Naive thymus-derived CD4-positive, alpha-beta T cell (primary cell): ENCODE results near the gene RFXAP. TPM values are rescaled to one million over a fixed set of nuclear protein-coding genes. Genes with fewer than 3 reads are reported as not detected.
"Not testable (repeated sequence)": the region's sequence is repeated elsewhere in the genome, so short reads cannot be mapped to it uniquely, and the experiment has no call there.

Source experiments
- ATAC-seq: fragments of 150-1000 bp; cut with Tn5 transposase; 2 replicates; pipeline ENCODE4 v1.10.0; 2021; ENCODE audit warnings: mild to moderate bottlenecking, moderate library complexity
- CTCF ChIA-PET: fragments of 350-600 bp; sonication (Branson Sonifier 250); formaldehyde crosslinking; loops from one replicate; lab custom pipeline; 2021; ENCODE audit warnings: antibody characterized with exemption; lab: Charles Lee
- POLR2A ChIA-PET: fragments of 350-600 bp; sonication (Branson Sonifier 250); formaldehyde crosslinking; loops from one replicate; lab custom pipeline; 2021; ENCODE audit warnings: antibody characterized with exemption, inconsistent platforms; lab: Charles Lee
- DNase-seq, 9 donors: peaks; one replicate each; pipeline versions ENCODE4 v3.0.0 to v3.0.0-alpha.2; 2020 to 2022; ENCODE audit warnings: mixed read lengths in 1 of 9
- H3K27ac ChIP-seq: one replicate; pipeline ENCODE4 v1.7.0; 2013; ENCODE audit warnings: mild to moderate bottlenecking, low read depth, low read length, moderate library complexity
- H3K27me3 ChIP-seq, 2 donors: one replicate each; pipeline ENCODE4 v1.7.0; 2013; ENCODE audit warnings: low read length in 2 of 2, mild to moderate bottlenecking in 2 of 2, moderate library complexity in 2 of 2; ENCODE audit not compliant: control insufficient read depth in 2 of 2, insufficient read depth in 2 of 2
- H3K36me3 ChIP-seq, 3 experiments: 1 replicate in 2 of 3; 2 replicates in 1 of 3; pipeline ENCODE4 v1.7.0; 2013; ENCODE audit warnings: low read length in 3 of 3, mild to moderate bottlenecking in 3 of 3, moderate library complexity in 1 of 3; ENCODE audit not compliant: insufficient read depth in 3 of 3, control insufficient read depth in 2 of 3
- H3K4me1 ChIP-seq, 2 donors: one replicate each; pipeline ENCODE4 v1.7.0; 2013; ENCODE audit warnings: low read length in 2 of 2, mild to moderate bottlenecking in 2 of 2, moderate library complexity in 1 of 2; ENCODE audit not compliant: control insufficient read depth in 2 of 2, insufficient read depth in 2 of 2
- H3K4me3 ChIP-seq: 2 replicates; pipeline ENCODE4 v1.7.0; 2013; ENCODE audit warnings: mild to moderate bottlenecking, low read length
- H3K9me3 ChIP-seq, 3 experiments: 1 replicate in 2 of 3; 2 replicates in 1 of 3; pipeline ENCODE4 v1.7.0; 2013; ENCODE audit warnings: low read length in 3 of 3; ENCODE audit not compliant: control insufficient read depth in 2 of 3
- H3K27ac Mint-ChIP-seq, 9 donors: one replicate each; pipeline ENCODE4 v1.8.0; 2020 to 2022; ENCODE audit warnings: mixed read lengths in 9 of 9, mild to moderate bottlenecking in 8 of 9, moderate library complexity in 5 of 9, inconsistent platforms in 2 of 9
- H3K27me3 Mint-ChIP-seq, 5 donors: one replicate each; pipeline ENCODE4 v1.8.0; 2021 to 2022; ENCODE audit warnings: mixed read lengths in 5 of 5, mild to moderate bottlenecking in 1 of 5
- H3K36me3 Mint-ChIP-seq, 5 donors: one replicate each; pipeline ENCODE4 v1.8.0; 2020 to 2022; ENCODE audit warnings: mixed read lengths in 5 of 5, mild to moderate bottlenecking in 3 of 5, inconsistent platforms in 1 of 5
- H3K4me1 Mint-ChIP-seq, 7 donors: one replicate each; pipeline ENCODE4 v1.8.0; 2020 to 2022; ENCODE audit warnings: mixed read lengths in 7 of 7, mild to moderate bottlenecking in 3 of 7, inconsistent platforms in 1 of 7
- H3K4me3 Mint-ChIP-seq, 10 donors: one replicate each; pipeline ENCODE4 v1.8.0; 2020 to 2022; ENCODE audit warnings: mild to moderate bottlenecking in 10 of 10, mixed read lengths in 10 of 10, moderate library complexity in 6 of 10, inconsistent platforms in 2 of 10
- H3K9me3 Mint-ChIP-seq, 11 donors: one replicate each; pipeline ENCODE4 v1.8.0; 2020 to 2022; ENCODE audit warnings: mixed read lengths in 11 of 11, mild to moderate bottlenecking in 4 of 11, inconsistent platforms in 1 of 11, moderate library complexity in 1 of 11
- intact Hi-C, 2 donors: fragments of 100-400 bp; cut with micrococcal nuclease; formaldehyde crosslinking; loops; one replicate each; pipeline ENCODE4 v1.15.1; 2023
- polyA plus RNA-seq, 2 donors: library from polyadenylated mRNA; unstranded; fragments of 300-500 nt; fragmentation: Illumina TruSeq; gene quantifications; one replicate each; pipeline ENCODE4 v1.2.3, GENCODE V29; 2021
- total RNA-seq, 6 experiments: library from RNA in 5 of 6; stranded (reverse) in 5 of 6; gene quantifications; 1 replicate in 5 of 6; 2 replicates in 1 of 6; pipeline ENCODE4 v1.2.3 and lab custom pipeline; 2021 to 2026

The RFXAP gene
- total and polyA plus RNA-seq, 7 experiments from 2014 or later = 2.4 to 12.7 (median 7.9) TPM

GRCh38 chr13:36778083-36778671 is 40.8 kb upstream of the RFXAP start:
- Histone ChIP-seq H3K4me3 (no peak overlapping the region), H3K27me3 (no peaks in the 10 kb centered on the region), H3K27ac (no peak overlapping the region), H3K9me3 (no peaks in the 10 kb centered on the region), H3K36me3 (no peaks in the 10 kb centered on the region), H3K4me1 (no peaks in the 10 kb centered on the region)
- Mint-ChIP-seq H3K36me3 (no peaks in the 10 kb centered on the region), H3K4me1 (no peaks in the 10 kb centered on the region), H3K27me3 (peaks cover 4 to 25% (median 19%) of the 10 kb centered on the region in 5 donors), H3K4me3 (no peak overlapping the region), H3K9me3 (peaks cover 0 to 2% (median 0%) of the 10 kb centered on the region in 11 donors), H3K27ac (no peak overlapping the region)
- ChIA-PET CTCF (no interaction called here), POLR2A (no interaction called here)
- ATAC-seq (no peak), DNase-seq (no peak)
- intact Hi-C loops = no loop called here

- Mint-ChIP-seq H3K4me1 (peaks cover 0 to 4% (median 0%) of the 10 kb centered on the region in 7 donors), H3K27me3 (peaks cover 12 to 29% (median 20%) of the 10 kb centered on the region in 5 donors), H3K9me3 (peaks cover 0 to 4% (median 0%) of the 10 kb centered on the region in 11 donors), H3K4me3 (no peak overlapping the region), H3K36me3 (no peaks in the 10 kb centered on the region), H3K27ac (no peak overlapping the region)
- Histone ChIP-seq H3K4me1 (no peaks in the 10 kb centered on the region), H3K4me3 (no peak overlapping the region), H3K9me3 (no peaks in the 10 kb centered on the region), H3K36me3 (no peaks in the 10 kb centered on the region), H3K27me3 (no peaks in the 10 kb centered on the region), H3K27ac (no peak overlapping the region)
- ChIA-PET POLR2A (no interaction called here), CTCF (no interaction called here)
- intact Hi-C loops = no loop called here
- DNase-seq (no peak), ATAC-seq (no peak)
These were observed 35.1 kb upstream of the RFXAP start for GRCh38 chr13:36783890-36784289.

DNA sequence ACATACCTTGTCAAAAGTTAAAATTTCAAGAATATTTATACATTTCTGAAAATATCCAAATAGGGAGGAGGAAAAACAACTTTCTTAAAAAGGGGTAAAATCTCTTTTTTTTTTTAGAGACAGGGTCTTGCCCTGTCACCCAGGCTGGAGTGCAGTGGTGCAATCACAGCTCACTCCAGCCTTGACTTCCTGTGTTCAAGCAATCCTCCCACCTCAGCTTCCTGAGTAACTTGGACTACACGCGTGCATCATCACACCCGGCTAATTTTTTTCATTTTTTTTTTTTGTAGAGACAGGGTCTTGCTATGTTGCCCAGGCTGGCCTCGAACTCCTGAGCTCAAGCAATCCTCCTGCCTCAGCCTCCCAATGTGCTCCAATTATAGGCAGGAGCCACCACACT is 32.8 kb upstream of the RFXAP start:
- DNase-seq, ATAC-seq, H3K9me3 ChIP-seq, H3K27ac Mint-ChIP-seq, H3K4me3 ChIP-seq, H3K27me3 ChIP-seq, H3K4me1 ChIP-seq, CTCF ChIA-PET, POLR2A ChIA-PET, H3K27ac ChIP-seq, H3K4me1 Mint-ChIP-seq, H3K4me3 Mint-ChIP-seq, H3K36me3 ChIP-seq, H3K9me3 Mint-ChIP-seq, H3K36me3 Mint-ChIP-seq, intact Hi-C loops: not testable (repeated sequence)
- H3K27me3 Mint-ChIP-seq = peaks cover 12 to 29% (median 25%) of the 10 kb centered on the region in 5 donors

GRCh38 chr13:36787181-36787580 is 31.8 kb upstream of the RFXAP start:
- no peak for DNase-seq
- Histone ChIP-seq H3K4me3 (no peak overlapping the region), H3K27me3 (no peaks in the 10 kb centered on the region), H3K27ac (no peak overlapping the region), H3K9me3 (no peaks in the 10 kb centered on the region), H3K4me1 (no peaks in the 10 kb centered on the region), H3K36me3 (no peaks in the 10 kb centered on the region)
- intact Hi-C loops = no loop called here
- H3K4me3 Mint-ChIP-seq = no peak overlapping the region
- H3K27me3 Mint-ChIP-seq = peaks cover 12 to 29% (median 27%) of the 10 kb centered on the region in 5 donors
- peaks cover 0 to 4% (median 0%) of the 10 kb centered on the region in 7 donors for H3K4me1 Mint-ChIP-seq
- POLR2A ChIA-PET = no interaction called here
- CTCF ChIA-PET = no interaction called here
- H3K27ac Mint-ChIP-seq = no peak overlapping the region
- ATAC-seq = no peak
- no peaks in the 10 kb centered on the region for H3K36me3 Mint-ChIP-seq
- peaks cover 0 to 2% (median 0%) of the 10 kb centered on the region in 11 donors for H3K9me3 Mint-ChIP-seq

GRCh38 chr13:36788276-36788675 is 30.7 kb upstream of the RFXAP start:
- no peaks in the 10 kb centered on the region for H3K36me3 Mint-ChIP-seq
- no peaks in the 10 kb centered on the region for H3K4me1 ChIP-seq
- no peak overlapping the region for H3K4me3 Mint-ChIP-seq
- ATAC-seq (no peak), DNase-seq (no peak)
- H3K27me3 ChIP-seq = no peaks in the 10 kb centered on the region
- H3K4me3 ChIP-seq = no peak overlapping the region
- H3K9me3 Mint-ChIP-seq = peaks cover 0 to 2% (median 0%) of the 10 kb centered on the region in 11 donors
- H3K36me3 ChIP-seq = no peaks in the 10 kb centered on the region
- H3K27ac Mint-ChIP-seq = no peak overlapping the region
- no peak overlapping the region for H3K27ac ChIP-seq
- ChIA-PET POLR2A (no interaction called here), CTCF (no interaction called here)
- H3K4me1 Mint-ChIP-seq = peaks cover 0 to 4% (median 0%) of the 10 kb centered on the region in 7 donors
- no peaks in the 10 kb centered on the region for H3K9me3 ChIP-seq
- peaks cover 9 to 28% (median 22%) of the 10 kb centered on the region in 5 donors for H3K27me3 Mint-ChIP-seq
- intact Hi-C loops = no loop called here

GRCh38 chr13:36789061-36789460 is 30.0 kb upstream of the RFXAP start:
- intact Hi-C loops = no loop called here
- H3K4me1 ChIP-seq = no peaks in the 10 kb centered on the region
- H3K9me3 Mint-ChIP-seq = peaks cover 0 to 2% (median 0%) of the 10 kb centered on the region in 11 donors
- no peak for DNase-seq
- ATAC-seq = no peak
- H3K27ac Mint-ChIP-seq = no peak overlapping the region
- no peaks in the 10 kb centered on the region for H3K27me3 ChIP-seq
- no peaks in the 10 kb centered on the region for H3K36me3 Mint-ChIP-seq
- H3K4me1 Mint-ChIP-seq = peaks cover 0 to 4% (median 0%) of the 10 kb centered on the region in 7 donors
- ChIA-PET CTCF (no interaction called here), POLR2A (no interaction called here)
- H3K9me3 ChIP-seq = no peaks in the 10 kb centered on the region
- H3K4me3 Mint-ChIP-seq = no peak overlapping the region
- no peak overlapping the region for H3K27ac ChIP-seq
- no peak overlapping the region for H3K4me3 ChIP-seq
- no peaks in the 10 kb centered on the region for H3K36me3 ChIP-seq
- H3K27me3 Mint-ChIP-seq = peaks cover 6 to 25% (median 15%) of the 10 kb centered on the region in 5 donors

GRCh38 chr13:36789730-36790129 is 29.3 kb upstream of the RFXAP start:
- H3K27me3 Mint-ChIP-seq = peaks cover 5 to 28% (median 15%) of the 10 kb centered on the region in 5 donors
- ChIA-PET POLR2A (no interaction called here), CTCF (no interaction called here)
- DNase-seq (no peak), ATAC-seq (no peak)
- Histone ChIP-seq H3K36me3 (no peaks in the 10 kb centered on the region), H3K27me3 (no peaks in the 10 kb centered on the region), H3K9me3 (no peaks in the 10 kb centered on the region), H3K27ac (no peak overlapping the region), H3K4me1 (no peaks in the 10 kb centered on the region), H3K4me3 (no peak overlapping the region)
- H3K9me3 Mint-ChIP-seq = peaks cover 0 to 2% (median 0%) of the 10 kb centered on the region in 11 donors
- no peak overlapping the region for H3K4me3 Mint-ChIP-seq
- intact Hi-C loops = no loop called here
- H3K4me1 Mint-ChIP-seq = peaks cover 0 to 4% (median 0%) of the 10 kb centered on the region in 7 donors
- H3K27ac Mint-ChIP-seq = no peak overlapping the region
- H3K36me3 Mint-ChIP-seq = no peaks in the 10 kb centered on the region
